ENCODE results near the gene ALPG.
A peak's percentile ranks its signal among the peaks of the same experiment; 100 is the strongest.
"Not testable (repeated sequence)": the region's sequence is repeated elsewhere in the genome, so short reads cannot be mapped to it uniquely, and the experiment has no call there.

ALPG gene

DNA sequence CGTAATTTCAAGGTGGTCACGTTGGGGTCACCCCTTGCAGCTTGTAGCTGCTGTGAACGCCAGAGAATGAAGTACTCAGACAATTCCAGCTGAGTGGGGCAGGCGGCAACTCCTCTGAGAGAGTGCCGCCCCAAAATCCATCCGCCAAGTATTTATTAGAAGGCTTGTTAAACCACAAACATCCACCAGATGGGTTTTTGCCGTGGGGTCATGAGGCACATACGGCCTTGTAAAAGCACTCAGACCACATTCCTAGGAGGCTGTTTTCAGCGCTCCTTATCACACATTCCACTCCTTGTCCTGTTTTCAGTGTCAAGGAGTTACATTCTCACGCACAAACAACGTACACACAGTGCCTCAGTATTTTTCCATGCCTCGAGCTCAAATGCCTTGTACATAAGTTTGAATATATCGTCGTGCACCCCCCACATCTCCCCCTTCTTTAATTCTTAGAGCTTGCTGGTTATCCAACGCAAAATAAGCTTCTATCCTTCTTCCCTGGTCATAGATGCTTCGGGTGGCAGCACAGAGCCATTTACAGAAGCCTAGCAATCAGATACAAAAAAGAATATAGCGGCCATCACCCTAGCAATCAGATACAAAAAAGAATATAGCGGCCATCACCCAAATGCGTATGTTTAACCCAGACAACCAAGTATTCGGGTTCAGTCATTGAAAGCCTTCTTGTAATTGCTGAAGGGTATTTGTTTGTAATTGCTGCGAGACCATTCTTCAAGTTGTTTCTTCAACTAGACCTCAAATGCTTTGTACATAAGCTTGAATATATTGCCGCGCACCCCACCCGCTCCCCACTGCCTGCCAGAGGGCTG lies 20.8 kb upstream of the ALPG start:
- Mint-ChIP-seq H3K27me3 (peaks cover 82% of the 10 kb centered on the region), H3K9me3 (no peaks in the 10 kb centered on the region), H3K4me1 (peaks cover 16% of the 10 kb centered on the region), H3K27ac (no peak overlapping the region), H3K4me3 (peak overlapping the region in 1 of 2 donors; percentile 16)
- DNase-seq (no peak), ATAC-seq (no peak)

DNA sequence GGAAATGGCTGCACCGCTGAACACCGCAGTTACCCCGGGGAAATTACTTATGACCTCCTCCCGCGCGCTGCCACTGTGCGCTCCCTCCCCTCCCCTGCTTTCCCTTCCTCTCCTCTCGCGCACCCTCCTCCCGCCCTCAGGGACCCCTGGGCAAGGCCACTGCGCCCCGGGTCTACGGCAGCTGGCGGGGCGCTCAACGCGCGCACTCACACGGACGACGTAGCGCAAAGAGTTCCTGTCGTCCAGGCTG lies 20.2 kb upstream of the ALPG start:
- peaks cover 13% of the 10 kb centered on the region for H3K4me1 Mint-ChIP-seq
- H3K27me3 Mint-ChIP-seq: peaks cover 86% of the 10 kb centered on the region
- DNase-seq (no peak), ATAC-seq (no peak)
- no peaks in the 10 kb centered on the region for H3K9me3 Mint-ChIP-seq
- no peak overlapping the region for H3K27ac Mint-ChIP-seq
- peak overlapping the region in 1 of 2 donors; percentile 16 for H3K4me3 Mint-ChIP-seq

DNA sequence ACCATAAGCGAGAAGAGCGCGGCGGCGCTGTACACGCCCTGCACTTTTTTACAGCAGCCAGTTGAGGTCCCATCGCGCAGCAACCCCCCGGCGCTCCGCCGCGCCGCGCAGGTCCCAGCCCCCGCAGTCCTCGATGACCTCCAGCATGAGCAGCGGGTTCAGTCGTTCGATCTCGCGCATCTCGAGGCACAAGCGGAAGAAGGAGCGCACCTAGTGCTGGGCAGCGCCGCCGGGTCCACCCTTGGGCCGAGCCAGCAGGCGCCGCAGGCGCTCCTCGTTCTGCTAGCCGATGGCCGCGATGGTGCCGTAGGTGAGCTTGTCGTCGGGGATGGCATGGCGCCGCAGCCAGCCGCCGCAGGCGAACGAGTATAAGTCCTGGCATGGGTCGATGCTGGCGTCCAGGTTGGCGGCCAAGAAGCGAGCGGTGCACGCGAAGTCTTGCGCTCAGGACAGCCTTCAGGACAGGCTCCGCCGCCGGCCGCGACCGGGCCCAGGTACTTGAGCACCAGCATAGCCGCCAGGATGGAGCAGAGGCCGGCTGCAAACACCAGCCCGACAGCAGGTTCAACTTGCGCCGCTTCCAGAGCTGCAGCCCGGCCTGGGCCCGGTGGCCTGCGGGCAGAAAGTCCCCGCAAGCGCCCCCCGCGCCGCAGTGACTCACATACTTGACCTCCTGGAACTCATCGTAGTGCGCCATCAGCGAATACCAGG lies 19.7 kb upstream of the ALPG start:
- H3K4me3 Mint-ChIP-seq: peak overlapping the region in 1 of 2 donors; percentile 16
- H3K4me1 Mint-ChIP-seq: peaks cover 8% of the 10 kb centered on the region
- H3K27ac Mint-ChIP-seq: no peak overlapping the region
- DNase-seq (no peak), ATAC-seq (no peak)
- H3K27me3 Mint-ChIP-seq: peaks cover 83% of the 10 kb centered on the region
- no peaks in the 10 kb centered on the region for H3K9me3 Mint-ChIP-seq

DNA sequence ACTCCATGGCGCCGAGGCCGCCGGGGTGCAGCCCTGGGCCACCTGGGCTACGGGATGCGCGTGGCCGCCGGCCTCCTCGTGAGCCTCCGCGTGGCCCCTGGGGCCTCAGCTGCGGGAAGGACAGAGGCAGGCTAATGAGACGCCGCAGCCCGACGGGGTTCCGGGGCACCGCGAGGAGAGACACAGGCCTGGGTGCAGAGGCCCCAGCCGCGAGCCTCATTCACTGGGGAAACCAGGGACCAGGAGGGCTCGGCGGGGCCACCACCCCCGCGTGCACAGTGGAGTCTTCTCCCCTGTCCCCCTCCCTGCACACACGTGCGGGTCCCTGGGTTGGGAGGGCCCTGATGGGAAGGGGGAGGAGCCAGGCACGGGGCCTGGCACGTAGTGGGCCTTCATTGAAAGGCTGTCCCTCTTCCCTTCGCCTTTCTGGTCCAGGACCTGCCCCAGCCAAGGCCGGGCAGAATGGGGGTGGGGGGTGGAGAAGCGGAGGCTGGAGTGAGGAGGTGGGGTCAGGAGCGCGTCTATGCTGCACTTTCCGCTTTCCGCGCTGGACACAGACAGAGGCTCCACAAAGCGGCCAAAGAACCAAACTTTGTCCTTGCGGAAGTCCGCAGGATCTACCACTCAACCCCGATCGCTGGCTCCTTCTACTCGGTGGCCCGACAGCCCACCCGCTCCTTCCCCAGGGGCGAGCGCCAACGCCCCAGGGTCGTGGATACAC lies 19.0 kb upstream of the ALPG start:
- peak; percentile 33 for ATAC-seq

GRCh38 chr2:232388324-232388891 lies 18.2 kb upstream of the ALPG start:
- DNase-seq (no peak), ATAC-seq (no peak)
- peaks cover 72% of the 10 kb centered on the region for H3K27me3 Mint-ChIP-seq

More for the DNA sequence above, 19.0 kb upstream of the ALPG start:
- Mint-ChIP-seq H3K4me3 (no peak overlapping the region), H3K4me1 (peaks cover 6% of the 10 kb centered on the region), H3K27me3 (peaks cover 80% of the 10 kb centered on the region), H3K27ac (no peak overlapping the region), H3K9me3 (no peaks in the 10 kb centered on the region)
- no peak for DNase-seq

DNA sequence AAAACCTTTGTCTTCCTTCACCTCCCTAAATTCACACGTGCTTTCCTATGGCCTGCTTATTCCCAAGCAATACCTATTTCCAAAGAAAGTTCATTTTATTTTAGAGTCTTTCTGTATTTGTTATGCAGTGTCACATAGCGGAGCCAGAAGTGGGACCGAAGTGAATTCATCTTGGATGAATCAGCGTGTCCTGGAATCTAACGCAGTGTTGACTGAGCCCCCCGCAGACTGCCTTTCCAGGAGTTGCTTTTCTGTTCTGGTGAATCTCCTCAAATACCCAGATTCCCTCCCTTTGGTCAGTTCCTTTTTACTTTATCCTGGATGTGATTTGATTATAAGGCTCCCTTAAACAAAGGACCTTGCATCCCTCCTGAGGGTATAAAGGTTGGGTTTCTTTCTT lies 17.3 kb upstream of the ALPG start:
- ATAC-seq (no peak), DNase-seq (no peak)
- Mint-ChIP-seq H3K9me3 (no peaks in the 10 kb centered on the region), H3K27me3 (peaks cover 63% of the 10 kb centered on the region), H3K4me3 (no peak overlapping the region), H3K4me1 (peaks cover 6% of the 10 kb centered on the region), H3K27ac (no peak overlapping the region)

More at GRCh38 chr2:232388324-232388891, 18.2 kb upstream of the ALPG start:
- Mint-ChIP-seq H3K4me3 (no peak overlapping the region), H3K27ac (no peak overlapping the region), H3K9me3 (no peaks in the 10 kb centered on the region), H3K4me1 (peaks cover 6% of the 10 kb centered on the region)

DNA sequence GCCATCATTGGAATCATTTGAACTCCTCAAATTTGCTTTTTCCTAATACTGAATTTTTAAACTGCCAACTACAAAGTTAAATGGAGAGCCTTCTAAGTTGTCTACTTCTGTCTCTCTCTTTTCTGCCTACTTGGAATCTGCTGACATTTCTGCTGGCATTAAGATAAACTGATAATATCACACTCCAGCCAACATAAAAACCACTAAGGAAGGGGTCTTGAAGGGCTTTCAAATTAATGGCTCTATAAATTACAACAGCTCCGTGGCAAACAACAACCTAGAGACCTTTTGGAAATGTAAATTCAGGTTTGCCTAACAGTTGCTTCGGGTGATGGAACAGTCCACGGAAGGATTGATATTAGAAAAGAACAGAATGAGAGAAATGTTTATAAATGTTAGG lies 16.0 kb upstream of the ALPG start:
- H3K27ac Mint-ChIP-seq: peak overlapping the region in 1 of 2 donors; percentile 35
- peaks cover 6% of the 10 kb centered on the region for H3K4me1 Mint-ChIP-seq
- H3K4me3 Mint-ChIP-seq: no peak overlapping the region
- ATAC-seq: no peak
- no peak for DNase-seq
- H3K27me3 Mint-ChIP-seq: peaks cover 56% of the 10 kb centered on the region
- no peaks in the 10 kb centered on the region for H3K9me3 Mint-ChIP-seq

DNA sequence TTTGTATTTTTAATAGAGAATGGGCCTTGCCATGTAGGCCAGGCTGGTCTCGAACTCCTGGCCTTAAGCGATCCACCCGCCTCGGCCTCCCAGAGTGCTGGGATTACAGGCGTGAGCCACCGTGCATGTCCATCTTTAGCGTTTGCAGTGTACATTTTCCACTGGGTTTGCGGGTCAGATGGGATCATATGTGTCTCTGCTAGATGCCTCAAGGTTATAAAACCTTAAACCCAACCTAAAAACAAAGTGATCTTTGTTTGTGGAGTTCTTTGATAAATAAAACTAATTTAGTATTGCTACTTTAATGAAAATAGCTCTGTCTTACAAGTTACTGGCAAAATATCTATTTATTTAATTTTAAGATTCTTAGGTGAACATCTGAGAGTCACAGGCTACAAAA lies 13.1 kb upstream of the ALPG start:
- no peaks in the 10 kb centered on the region for H3K4me1 Mint-ChIP-seq
- peaks cover 48% of the 10 kb centered on the region for H3K27me3 Mint-ChIP-seq
- no peak overlapping the region for H3K27ac Mint-ChIP-seq
- H3K4me3 Mint-ChIP-seq: no peak overlapping the region
- DNase-seq (no peak), ATAC-seq (no peak)
- no peaks in the 10 kb centered on the region for H3K9me3 Mint-ChIP-seq

DNA sequence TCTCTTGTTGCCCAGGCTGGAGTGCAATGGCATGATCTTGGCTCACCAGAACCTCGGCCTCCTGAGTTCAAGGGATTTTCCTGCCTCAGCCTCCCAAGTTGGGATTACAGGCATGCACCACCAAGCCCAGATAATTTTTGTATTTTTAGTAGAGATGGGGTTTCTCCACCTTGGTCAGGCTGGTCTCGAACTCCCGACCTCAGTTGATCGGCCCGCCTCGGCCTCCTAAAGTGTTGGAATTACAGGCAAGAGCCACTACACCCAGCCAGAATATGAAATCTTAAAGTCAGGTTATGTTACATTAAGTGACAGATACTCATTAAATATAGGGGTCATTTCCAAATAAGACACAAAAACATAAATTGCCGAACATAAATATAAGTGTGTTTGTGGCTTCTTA lies 12.2 kb upstream of the ALPG start:
- H3K27me3 Mint-ChIP-seq: peaks cover 48% of the 10 kb centered on the region
- H3K4me1 Mint-ChIP-seq, DNase-seq, ATAC-seq, H3K27ac Mint-ChIP-seq, H3K4me3 Mint-ChIP-seq, H3K9me3 Mint-ChIP-seq: not testable (repeated sequence)

DNA sequence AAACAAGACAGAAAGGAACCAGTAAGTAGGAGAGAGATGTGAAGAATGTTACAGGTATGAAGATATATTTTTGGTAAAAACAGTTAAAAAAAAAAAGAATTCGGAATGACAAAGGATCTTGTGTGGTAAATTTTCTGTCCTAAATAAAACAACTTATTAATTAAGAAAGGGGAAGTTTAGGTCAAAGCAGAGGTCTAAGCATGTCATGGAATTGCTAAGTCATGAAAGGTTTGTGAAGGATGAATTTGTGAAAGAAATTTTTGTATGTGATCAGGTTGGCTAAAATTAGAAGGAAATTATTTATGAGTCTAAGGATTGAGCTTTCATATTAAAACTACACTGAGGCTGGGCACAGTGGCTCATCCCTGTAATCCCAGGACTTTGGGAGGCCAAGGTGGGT lies 11.1 kb upstream of the ALPG start:
- no peaks in the 10 kb centered on the region for H3K4me1 Mint-ChIP-seq
- H3K27ac Mint-ChIP-seq: peak overlapping the region in 1 of 2 donors; percentile 69
- H3K9me3 Mint-ChIP-seq: no peaks in the 10 kb centered on the region
- no peak for DNase-seq
- peaks cover 42% of the 10 kb centered on the region for H3K27me3 Mint-ChIP-seq
- H3K4me3 Mint-ChIP-seq: no peak overlapping the region
- no peak for ATAC-seq

GRCh38 chr2:232396683-232397082 lies 10.0 kb upstream of the ALPG start:
- H3K4me3 Mint-ChIP-seq: no peak overlapping the region
- no peak for DNase-seq

DNA sequence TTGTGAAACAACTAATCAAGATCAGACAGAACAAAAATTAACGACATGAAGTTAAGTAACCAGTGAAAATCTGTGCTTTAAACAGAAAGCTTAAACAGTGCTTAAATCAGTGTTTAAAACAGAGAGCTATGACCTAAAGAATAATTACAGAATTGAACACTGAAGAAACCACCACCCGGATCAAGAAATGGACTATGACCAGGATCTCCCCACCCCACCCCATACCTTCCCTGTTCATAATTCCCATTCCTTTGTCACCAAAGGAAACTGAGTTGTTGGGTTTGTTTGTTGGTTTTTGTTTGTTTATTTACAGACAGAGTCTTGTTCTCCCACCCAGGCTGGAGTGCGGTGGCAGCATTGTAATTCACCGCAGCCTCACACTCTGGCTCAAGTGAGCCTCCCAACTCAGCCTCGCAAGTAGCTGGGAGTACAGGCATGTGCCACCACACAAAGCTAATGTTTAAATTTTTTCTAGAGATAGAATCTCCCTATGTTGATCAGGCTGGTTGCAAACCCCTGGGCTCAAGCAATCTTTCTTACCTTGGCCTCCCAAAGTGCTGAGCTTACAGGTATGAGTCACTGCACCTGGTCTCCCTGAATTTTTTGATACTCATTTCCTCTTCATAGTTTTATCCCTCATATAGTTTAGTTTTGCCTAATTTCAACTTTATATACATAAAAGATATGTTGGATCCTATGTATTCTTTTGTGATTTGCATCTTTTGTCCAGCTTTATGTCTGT lies 8.2 kb upstream of the ALPG start:
- DNase-seq (no peak), ATAC-seq (no peak)
- Mint-ChIP-seq H3K27me3 (peaks cover 29% of the 10 kb centered on the region), H3K4me3 (no peak overlapping the region), H3K4me1 (no peaks in the 10 kb centered on the region), H3K27ac (no peak overlapping the region), H3K9me3 (no peaks in the 10 kb centered on the region)

More at GRCh38 chr2:232396683-232397082, 10.0 kb upstream of the ALPG start:
- H3K9me3 Mint-ChIP-seq: no peaks in the 10 kb centered on the region
- H3K27ac Mint-ChIP-seq: no peak overlapping the region
- ATAC-seq: no peak
- peaks cover 35% of the 10 kb centered on the region for H3K27me3 Mint-ChIP-seq
- H3K4me1 Mint-ChIP-seq: no peaks in the 10 kb centered on the region

DNA sequence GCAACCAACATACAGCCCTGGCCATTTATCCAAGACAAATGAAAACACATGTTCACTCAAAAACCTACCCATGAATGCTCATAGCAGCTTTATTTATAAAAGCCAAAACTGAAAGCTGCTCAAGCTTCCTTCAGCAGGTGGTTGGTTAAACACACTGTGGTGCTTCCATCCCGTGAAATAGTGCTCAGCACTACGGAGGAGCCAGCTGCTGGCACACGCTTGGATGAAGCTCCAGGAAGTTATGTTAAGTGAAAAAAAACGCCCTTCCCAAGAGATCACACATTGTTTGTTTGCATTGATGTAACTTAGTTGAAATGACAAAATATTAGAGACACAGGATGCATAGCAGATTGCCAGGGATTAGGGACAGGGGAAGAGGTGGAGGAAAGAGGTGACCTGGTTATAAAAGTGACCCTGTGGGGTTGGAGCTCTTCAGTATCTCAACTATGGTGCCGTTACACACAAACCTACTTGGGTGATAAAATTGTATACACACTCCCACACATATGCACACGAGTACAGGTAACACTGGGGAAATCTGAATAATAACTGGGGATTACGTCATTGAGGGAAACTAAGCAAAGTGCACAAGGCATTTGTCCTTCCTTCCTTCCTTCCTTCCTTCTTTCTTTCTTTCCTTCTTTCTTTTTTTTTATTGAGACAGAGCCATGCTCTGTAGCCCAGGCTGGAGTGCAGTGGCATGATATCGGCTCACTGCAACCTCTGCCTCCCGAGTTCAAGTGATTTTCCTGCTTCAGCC lies 6.2 kb upstream of the ALPG start:
- DNase-seq (no peak), ATAC-seq (no peak)
- H3K27ac Mint-ChIP-seq: no peak overlapping the region
- H3K4me3 Mint-ChIP-seq: no peak overlapping the region
- H3K4me1 Mint-ChIP-seq: no peaks in the 10 kb centered on the region
- peaks cover 26% of the 10 kb centered on the region for H3K27me3 Mint-ChIP-seq
- no peaks in the 10 kb centered on the region for H3K9me3 Mint-ChIP-seq

- Mint-ChIP-seq H3K27me3 (peaks cover 16% of the 10 kb centered on the region), H3K4me1 (no peaks in the 10 kb centered on the region), H3K27ac (no peak overlapping the region), H3K9me3 (no peaks in the 10 kb centered on the region), H3K4me3 (no peak overlapping the region)
- ATAC-seq: no peak
- no peak for DNase-seq
Measured at GRCh38 chr2:232402518-232402917, 4.1 kb upstream of the ALPG start.

Measured in stimulated activated naive CD8-positive, alpha-beta T cell treated with anti-CD3 and anti-CD28 coated beads, Interleukin-15, amount 100 ng/mL, for 72 hours (primary cell).